CD1c-positive myeloid dendritic cell (primary cell): Measurements from ENCODE around the gene C2CD4B.

Experiments
- DNase-seq: peaks from one replicate; pipeline ENCODE4 v3.0.0-alpha.2; 2016; ENCODE audit errors: extremely low spot score

The C2CD4B gene

GRCh38 chr15:62147551-62147950 lies 17.5 kb downstream of the C2CD4B start:
- DNase-seq = no peak

- no peak for DNase-seq
These were observed 17.9 kb downstream of the C2CD4B start for GRCh38 chr15:62147149-62147548.

GRCh38 chr15:62145015-62145735 lies 19.9 kb downstream of the C2CD4B start:
- no peak for DNase-seq

GRCh38 chr15:62142736-62143135 lies 22.3 kb downstream of the C2CD4B start:
- DNase-seq = no peak

- no peak for DNase-seq
These were observed 23.2 kb downstream of the C2CD4B start for GRCh38 chr15:62141643-62142588.

- no peak for DNase-seq
These were observed 23.9 kb downstream of the C2CD4B start for GRCh38 chr15:62141200-62141599.

- no peak for DNase-seq
These were observed 27.0 kb downstream of the C2CD4B start for GRCh38 chr15:62138124-62138523.

- DNase-seq = no peak
These were observed 27.9 kb downstream of the C2CD4B start for GRCh38 chr15:62136911-62137865.

- DNase-seq = no peak
These were observed 29.5 kb downstream of the C2CD4B start for GRCh38 chr15:62135532-62136134.

- no peak for DNase-seq
These were observed 31.9 kb downstream of the C2CD4B start for GRCh38 chr15:62133141-62133540.

- DNase-seq = no peak
These were observed 36.2 kb downstream of the C2CD4B start for GRCh38 chr15:62128916-62129315.

- no peak for DNase-seq
These were observed 38.7 kb downstream of the C2CD4B start for GRCh38 chr15:62126364-62126763.

GRCh38 chr15:62125773-62126172 lies 39.3 kb downstream of the C2CD4B start:
- no peak for DNase-seq

- DNase-seq = no peak
These were observed 40.1 kb downstream of the C2CD4B start for GRCh38 chr15:62124973-62125303.

- peak; percentile 8 for DNase-seq
These were observed 40.7 kb downstream of the C2CD4B start for GRCh38 chr15:62124176-62124972.

- peak; percentile 18 for DNase-seq
These were observed 42.8 kb downstream of the C2CD4B start for GRCh38 chr15:62122249-62122648.

GRCh38 chr15:62121273-62122015 lies 43.6 kb downstream of the C2CD4B start:
- peak; percentile 35 for DNase-seq

- no peak for DNase-seq
These were observed 44.3 kb downstream of the C2CD4B start for GRCh38 chr15:62120776-62121175.

GRCh38 chr15:62119874-62120273 lies 45.2 kb downstream of the C2CD4B start:
- DNase-seq = no peak
